ENCODE data around the gene MPND.
A peak's percentile ranks its signal among the peaks of the same experiment; 100 is the strongest.

MPND gene

GRCh38 chr19:4350111-4350510 lies 6.7 kb downstream of the MPND start:
- no peak for DNase-seq

GRCh38 chr19:4350726-4351125 lies 7.4 kb downstream of the MPND start:
- DNase-seq = no peak

DNA sequence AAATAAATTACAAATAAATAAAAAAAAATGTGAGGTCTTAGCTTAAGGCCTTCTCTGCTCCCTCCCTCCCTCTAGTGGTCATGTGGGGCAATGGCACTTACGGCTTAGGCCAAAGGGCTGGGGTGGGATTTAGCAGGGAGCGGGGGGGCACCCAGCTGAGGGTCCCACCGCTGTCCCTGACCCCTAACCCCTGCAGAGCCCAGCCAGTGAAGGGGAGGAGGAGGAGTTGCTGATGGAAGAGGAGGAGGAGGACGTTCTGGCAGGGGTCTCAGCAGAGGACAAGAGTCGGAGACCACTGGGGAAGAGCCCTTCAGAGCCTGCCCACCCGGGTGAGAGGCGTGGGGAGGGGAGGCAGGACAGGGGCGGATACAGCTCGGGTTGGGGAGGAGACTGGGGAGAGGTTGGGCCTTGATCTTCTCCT lies 9.3 kb downstream of the MPND start:
- peak in 1 of 2 donors; percentile 76 for DNase-seq

DNA sequence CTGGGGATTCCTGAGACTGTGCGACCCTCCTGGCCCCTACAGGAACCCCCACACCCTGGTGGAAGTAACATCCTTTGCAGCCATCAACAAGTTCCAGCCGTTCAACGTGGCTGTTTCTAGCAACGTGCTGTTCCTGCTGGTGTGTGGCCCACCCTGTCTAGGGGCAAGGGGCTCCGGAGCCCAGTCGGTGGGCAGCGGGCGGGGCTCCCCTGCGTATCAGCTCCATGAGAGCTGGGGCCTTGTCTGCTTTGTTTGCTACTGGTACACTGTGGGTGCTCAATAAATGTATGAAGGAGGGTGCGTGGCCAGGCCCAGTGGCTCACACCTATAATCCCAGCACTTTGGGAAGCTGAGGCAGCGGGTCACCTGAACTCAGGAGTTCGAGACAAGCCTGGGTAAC lies 10.9 kb downstream of the MPND start:
- DNase-seq = no peak

DNA sequence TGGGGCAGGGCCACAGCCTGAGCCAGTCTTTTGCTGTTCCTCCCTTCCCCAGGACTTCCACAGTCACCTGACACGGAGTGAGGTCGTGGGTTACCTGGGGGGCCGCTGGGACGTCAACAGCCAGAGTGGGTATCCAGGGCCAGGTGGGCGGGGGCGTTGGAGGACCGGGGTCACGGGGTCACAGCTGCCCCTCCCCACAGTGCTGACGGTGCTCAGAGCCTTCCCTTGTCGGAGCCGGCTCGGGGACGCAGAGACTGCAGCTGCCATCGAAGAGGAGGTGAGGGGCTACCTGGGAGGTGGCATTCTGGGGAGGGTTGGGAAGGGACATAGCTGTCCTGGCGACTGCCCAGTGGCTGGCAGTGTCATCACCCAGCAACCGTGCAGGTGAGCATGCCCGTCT lies 11.5 kb downstream of the MPND start:
- no peak for DNase-seq

DNA sequence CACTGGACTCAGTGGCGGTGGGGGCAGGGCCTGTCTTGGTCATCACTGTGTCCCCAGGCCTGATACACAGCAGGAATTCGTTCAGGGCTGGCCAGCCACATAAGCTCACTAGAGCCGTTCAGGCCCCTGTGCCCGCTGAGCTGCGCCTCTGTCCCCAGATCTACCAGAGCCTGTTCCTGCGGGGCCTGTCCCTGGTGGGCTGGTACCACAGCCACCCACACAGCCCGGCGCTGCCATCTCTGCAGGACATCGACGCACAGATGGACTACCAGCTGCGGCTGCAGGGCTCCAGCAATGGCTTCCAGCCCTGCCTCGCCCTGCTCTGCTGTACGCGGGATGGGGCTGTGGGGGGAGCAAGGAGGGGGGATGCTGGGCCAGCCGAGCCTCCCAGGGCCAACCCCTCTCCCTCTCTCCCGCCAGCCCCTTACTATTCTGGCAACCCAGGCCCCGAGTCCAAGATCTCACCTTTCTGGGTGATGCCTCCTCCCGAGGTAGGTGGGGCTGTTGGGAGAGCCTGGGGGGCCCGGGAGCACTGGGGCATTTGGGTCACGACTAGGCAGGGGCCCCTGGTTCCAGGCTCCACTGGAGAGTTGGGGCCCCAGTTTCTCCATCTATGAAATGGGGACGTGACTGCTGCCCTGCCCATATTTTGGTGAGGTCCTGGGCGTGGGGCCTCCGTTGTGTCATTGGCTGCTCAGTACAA lies 13.9 kb downstream of the MPND start:
- DNase-seq = no peak

- DNase-seq = no peak
Measured at GRCh38 chr19:4357921-4358326, 14.6 kb downstream of the MPND start.

DNA sequence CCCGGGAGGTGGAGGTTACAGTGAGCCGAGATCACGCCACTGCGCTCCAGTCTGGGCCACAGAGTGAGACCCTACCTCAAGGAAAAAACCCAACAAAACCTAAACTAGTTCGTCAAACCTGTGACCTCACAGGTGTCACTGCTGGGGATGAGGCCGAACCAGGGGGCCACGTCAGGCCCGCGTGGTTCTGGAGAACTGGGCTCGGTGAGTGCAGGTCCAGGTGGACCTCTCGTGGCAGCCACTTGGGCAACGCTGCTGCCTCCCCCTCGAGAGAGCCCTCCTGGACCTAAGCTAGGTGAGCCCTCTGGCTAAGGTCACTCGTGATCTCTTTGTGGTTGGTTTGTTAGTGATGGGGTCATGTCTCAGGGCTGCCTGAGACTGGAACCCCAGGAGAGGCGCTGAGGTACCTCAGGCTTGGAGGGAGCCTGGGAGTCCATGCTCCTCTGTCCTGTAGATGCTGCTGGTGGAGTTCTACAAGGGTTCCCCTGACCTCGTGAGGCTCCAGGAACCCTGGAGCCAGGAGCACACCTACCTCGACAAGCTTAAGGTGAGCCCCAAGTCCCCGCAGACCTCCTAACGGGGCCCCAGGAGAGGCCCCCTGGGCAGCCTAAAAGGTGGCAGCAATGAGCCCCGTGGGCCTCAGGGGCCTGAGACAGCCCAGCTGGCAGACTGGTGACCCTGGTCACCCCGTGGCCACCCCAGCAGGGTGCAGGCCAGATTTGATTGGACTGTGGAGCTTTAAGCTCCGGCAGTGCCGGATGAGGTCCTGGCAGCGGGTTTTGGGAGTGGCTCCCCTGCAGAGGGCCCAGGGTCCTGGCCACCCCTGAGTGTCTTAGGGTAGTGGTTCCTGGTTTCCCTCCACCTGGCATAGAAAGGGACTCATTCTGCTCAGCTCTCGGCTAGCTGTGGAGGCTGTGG lies 15.6 kb downstream of the MPND start:
- no peak for DNase-seq

GRCh38 chr19:4359627-4360000 lies 16.3 kb downstream of the MPND start:
- no peak for DNase-seq

- no peak for DNase-seq
Measured at GRCh38 chr19:4360081-4360569, 16.8 kb downstream of the MPND start.

DNA sequence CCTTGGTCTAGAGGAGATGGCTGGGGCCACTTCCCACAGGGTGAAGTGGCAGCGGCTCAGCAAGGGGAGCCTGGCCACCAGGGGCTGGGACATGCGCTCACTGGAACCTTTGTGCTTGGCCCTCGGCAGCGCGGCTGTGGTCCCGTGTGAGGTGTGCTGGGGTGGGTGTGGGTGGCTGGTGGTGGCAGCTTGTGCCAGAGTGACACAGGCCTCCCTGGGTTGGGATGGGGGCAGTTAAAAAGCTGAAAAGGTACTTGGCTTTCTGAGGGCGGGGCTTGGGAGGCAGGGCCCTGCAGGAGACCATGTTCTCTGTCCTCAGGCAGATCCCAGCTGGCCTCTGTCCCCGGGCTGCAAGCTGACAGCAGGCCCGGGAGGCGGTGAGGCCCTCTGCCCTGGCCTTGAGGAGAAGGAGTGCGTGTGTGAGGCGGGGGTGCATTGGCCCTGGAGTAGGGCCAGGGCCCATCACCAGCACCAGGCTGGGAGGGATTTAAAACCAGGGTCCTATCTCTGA lies 17.3 kb downstream of the MPND start:
- DNase-seq = no peak

DNA sequence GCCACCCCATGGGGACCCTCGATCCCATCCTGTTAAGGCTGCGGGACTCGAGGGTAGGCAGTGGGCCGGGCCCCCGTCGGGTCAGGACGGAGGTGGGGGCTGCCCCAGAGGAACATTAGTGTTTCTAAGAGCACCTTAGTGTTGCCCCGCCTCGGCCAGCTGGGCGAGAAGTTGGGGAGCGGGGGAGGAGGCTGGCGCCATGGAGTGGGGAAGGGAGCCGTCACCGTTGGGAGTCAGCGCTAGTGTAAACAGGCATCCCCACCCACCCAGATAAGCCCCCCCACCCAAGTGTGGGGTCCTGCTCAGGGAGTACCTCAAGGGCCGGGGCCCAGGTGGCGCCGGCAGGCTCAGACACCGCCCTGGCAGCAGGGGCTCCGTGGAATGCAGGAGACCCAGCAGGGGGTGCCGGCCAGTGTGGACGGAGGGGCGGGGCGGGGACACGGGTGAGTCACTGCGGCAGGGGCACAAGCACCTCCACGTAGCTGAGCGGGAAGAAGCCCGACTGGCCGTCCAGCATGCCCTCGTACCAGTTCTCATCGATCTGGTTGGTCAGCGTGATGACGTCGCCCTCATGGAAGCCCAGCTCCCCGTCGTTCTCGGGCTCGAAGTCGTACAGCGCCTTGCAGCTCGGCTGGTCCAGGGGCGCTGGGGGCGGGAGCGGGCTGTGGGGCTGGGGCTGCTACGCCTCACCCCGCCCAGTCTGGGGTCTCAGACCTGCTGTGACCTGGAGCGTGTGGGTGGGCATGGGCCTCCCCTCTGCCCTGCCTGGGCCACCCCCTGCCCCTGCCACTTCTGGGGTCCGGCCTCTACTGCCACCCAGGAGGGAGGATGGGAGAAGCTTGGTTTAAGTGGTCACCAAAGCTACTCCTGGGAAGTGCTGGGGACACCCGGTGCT lies 18.0 kb downstream of the MPND start:
- DNase-seq = no peak

DNA sequence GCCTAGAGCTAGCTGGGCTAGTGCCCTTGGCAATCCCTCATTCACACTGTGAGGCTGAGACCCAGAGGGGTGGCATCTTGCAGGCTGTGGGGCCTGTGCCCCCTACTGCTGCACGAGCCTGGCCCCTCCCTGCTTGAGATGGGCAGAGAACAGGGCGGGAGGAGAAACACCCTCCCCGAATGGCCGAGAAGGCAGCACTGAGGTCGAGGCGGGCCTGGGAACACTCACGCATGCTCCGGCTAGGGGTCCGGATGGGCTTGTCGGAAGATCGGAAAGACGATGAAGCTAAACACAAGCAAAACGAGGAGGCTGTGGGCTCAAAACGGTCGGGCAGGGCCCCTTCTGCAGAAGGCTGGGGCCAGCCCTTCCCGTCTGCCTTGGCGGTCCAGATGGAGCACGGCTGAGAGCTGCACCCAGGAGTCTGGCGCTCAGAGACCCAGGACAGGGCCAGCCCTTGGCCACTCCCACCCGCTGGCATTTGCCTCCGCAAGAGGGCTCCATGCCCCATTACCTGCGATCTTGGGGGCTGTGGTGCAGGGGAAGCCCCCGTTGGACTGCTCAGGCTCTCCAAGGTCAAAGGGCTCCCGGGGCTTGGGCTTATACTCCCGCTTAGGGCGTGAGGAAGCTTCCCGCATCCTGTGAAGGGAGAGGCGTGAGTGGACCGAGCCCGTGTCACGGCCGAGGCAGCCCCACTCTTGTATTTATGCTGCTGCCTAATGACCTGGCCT lies 18.9 kb downstream of the MPND start:
- DNase-seq = no peak

GRCh38 chr19:4362831-4363545 lies 19.6 kb downstream of the MPND start:
- DNase-seq = no peak

DNA sequence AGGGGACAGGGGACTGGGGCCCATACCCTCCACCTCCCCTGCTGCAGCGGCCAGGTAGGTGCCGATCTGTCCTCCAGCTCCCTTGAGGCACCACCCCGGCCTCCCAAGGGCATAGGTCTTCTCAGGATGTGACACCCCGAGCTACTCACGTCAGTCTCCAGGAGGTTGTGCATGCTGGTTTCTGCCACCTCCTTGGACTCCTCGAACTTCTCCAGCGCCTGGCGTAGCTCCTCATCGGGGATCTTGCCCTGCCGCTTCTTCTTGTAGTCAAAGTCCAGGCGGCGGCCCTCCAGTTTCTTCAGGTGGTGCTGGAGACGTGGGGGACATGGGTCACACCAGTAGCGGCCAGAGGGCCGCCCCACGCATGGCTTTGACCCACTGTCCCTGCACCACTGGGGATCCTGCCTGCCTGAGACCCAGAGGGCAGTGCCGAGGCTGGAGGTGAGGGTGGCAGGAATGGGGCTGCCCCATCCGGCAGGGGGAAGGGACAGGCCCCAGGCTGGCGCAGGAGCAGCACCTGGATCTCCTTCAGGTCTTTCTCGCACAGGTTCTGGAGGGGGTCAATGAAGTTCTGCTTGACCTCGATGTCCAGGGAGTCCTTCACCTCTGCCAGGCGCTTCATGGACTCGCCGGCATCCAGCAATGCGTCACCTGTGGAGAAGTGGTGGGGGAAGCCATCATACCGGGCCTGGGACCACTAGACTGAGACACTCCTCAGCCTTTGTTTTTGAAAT lies 20.4 kb downstream of the MPND start:
- no peak for DNase-seq

DNA sequence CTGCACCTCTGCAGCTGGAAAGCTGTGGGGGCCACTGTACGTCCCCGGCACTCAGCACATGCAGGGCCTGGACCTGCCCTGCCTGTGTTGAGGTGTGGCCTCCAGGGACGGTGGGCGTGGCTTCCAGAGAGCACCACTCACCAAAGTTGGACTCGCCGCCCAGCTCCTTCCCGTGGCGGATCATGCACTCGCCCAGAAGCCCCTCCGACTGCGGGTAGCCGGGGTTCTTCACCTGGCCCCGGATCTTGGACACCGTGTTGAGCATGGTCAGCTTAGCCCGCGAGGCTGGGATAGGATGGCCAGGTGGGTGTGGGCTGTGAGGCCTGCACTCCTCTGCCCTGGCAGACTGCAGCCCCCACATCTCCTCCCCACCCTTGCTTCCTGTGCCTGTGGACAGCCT lies 22.0 kb downstream of the MPND start:
- no peak for DNase-seq

DNA sequence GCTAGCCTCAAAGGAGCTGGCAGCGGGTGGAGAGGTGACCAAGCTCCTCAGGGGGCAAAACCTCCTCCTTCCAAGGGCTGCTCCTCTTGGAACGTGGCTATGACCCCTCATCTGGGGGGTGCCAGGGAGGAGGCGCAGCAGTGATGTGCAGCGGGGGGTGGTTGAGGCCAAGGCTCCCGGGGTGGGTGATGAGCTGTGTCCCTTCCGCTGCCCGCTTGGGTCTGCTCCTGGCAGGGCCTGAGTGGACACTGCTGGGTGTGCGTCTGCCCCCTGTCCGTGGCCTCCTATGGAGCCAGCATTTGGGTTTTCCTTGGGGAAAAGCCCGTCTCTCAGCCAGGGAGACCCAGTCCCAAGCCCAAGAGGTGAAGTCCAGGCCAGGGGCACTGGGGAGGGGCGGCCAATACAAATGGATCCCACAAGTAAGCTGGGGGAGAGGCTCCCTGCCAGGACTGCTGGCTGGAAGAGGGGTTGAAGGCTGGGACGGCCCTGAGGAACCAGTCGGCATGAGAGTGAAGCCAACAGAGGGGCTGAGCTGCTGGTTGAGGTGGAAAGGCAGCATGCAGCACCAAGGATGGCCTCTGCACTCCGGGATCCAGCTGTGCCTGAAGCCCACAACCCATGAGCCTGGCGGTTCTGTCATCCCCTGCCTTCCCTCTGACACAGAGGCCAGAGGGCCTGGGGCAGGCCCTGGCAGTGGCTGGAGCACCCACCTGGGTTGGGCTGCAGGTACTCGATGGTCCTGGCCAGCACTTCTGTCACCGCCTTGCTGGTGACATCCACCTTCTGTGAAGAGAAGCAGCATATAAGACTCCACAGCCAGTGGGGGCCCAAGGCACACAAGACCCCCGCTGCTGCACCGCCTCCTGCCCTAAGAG lies 22.7 kb downstream of the MPND start:
- no peak for DNase-seq

- no peak for DNase-seq
Measured at GRCh38 chr19:4366666-4367335, 23.4 kb downstream of the MPND start.

DNA sequence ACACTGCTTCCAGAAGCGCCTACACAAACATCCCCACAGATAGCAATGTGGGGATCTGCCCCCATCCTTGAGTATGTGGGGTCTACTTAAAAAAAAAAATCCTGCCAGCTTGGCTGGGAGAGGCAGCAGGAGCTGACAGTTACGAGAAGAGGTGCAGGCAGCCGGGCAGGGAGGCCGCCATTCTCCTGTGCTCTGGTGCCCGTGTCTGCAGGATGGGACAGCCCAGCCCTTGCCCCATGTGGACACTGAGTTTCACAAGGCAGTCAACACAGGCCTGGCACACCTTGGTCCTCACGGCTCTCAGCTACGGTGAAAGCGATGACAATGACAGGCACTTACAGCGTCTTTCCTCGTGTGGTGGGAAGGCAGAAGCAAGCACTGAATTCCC lies 24.0 kb downstream of the MPND start:
- no peak for DNase-seq

Measured in inflammatory macrophage treated with lipopolysaccharide for 1 hour (primary cell).